Measurements from ENCODE around the gene TFB1M.

The TFB1M gene

GRCh38 chr6:155271145-155271544, 43.1 kb downstream of the TFB1M start:
- TF ChIP-seq ZNF600 (tag by site-specific recombination; IDR thresholded peaks at IDR 0.05) (no peak), WT1 (tag by site-specific recombination; IDR thresholded peaks at IDR 0.05) (no peak), GLI4 (tag by site-specific recombination; IDR thresholded peaks at IDR 0.05) (no peak), ZNF529 (tag by site-specific recombination; IDR thresholded peaks at IDR 0.05; ENCODE audit: insufficient replicate concordance) (no peak), ZNF404 (tag by site-specific recombination; IDR thresholded peaks at IDR 0.05) (no peak), ZNF426 (tag by site-specific recombination; IDR thresholded peaks at IDR 0.05) (no peak), SP7 (tag by site-specific recombination; IDR thresholded peaks at IDR 0.05) (no peak), ZBTB49 (tag by site-specific recombination; IDR thresholded peaks at IDR 0.05; ENCODE audit: low read depth) (no peak), ZNF18 (tag by site-specific recombination; IDR thresholded peaks at IDR 0.05) (no peak), ZNF629 (tag by site-specific recombination; IDR thresholded peaks at IDR 0.05) (no peak), ZNF19 (tag by site-specific recombination; IDR thresholded peaks at IDR 0.05; ENCODE audit: low read depth) (no peak), ZNF112 (tag by site-specific recombination; IDR thresholded peaks at IDR 0.05) (no peak), INSM2 (tag by site-specific recombination; IDR thresholded peaks at IDR 0.05) (no peak), CTCF (tag by site-specific recombination; IDR thresholded peaks at IDR 0.05) (no peak), ZBTB20 (tag by site-specific recombination; IDR thresholded peaks at IDR 0.05) (no peak), ZNF23 (tag by site-specific recombination; IDR thresholded peaks at IDR 0.05; ENCODE audit: borderline replicate concordance) (no peak), ZNF341 (tag by site-specific recombination; IDR thresholded peaks at IDR 0.05; ENCODE audit: low read depth) (no peak), ZNF354C (tag by site-specific recombination; IDR thresholded peaks at IDR 0.05; ENCODE audit: borderline replicate concordance, low read depth) (no peak), GLI2 (tag by site-specific recombination; IDR thresholded peaks at IDR 0.05; ENCODE audit: borderline replicate concordance, low read depth) (no peak), ZBTB6 (tag by site-specific recombination; IDR thresholded peaks at IDR 0.05) (no peak)
- CTCF ChIA-PET = interaction anchor here (0.6 to 1.5 kb wide), 2 partner anchors 342 to 771 kb away, joined by 3 to 4 read pairs; no protein-coding TSS in a partner anchor
- H3K4me1 ChIP-seq (ENCODE audit: control insufficient read depth, insufficient read depth, low read length) = no peaks in the 10 kb centered on the region

More at GRCh38 chr6:155271145-155271544, 43.1 kb downstream of the TFB1M start:
- peaks cover 0 to 30% of the 10 kb centered on the region in 2 experiments; a peak in 2 of 3 replicates for H3K36me3 ChIP-seq (ENCODE audit: control insufficient read depth in 2 of 2, insufficient read depth in 1 of 2, low read length in 2 of 2)
- POLR2A ChIA-PET = no interaction called here
- no peaks in the 10 kb centered on the region for H3K9me3 ChIP-seq (ENCODE audit: control insufficient read depth, insufficient read depth, low read depth, low read length)
- no peak overlapping the region for H3K4me3 ChIP-seq (ENCODE audit: low read depth, low read length)
- H3K27ac ChIP-seq (ENCODE audit: extremely low read depth, low read depth, low read length) = no peak overlapping the region
